Measurements from ENCODE around the gene PPP4C.
A peak's percentile ranks its signal among the peaks of the same experiment; 100 is the strongest.

PPP4C gene

GRCh38 chr16:30060346-30060745 lies 15.4 kb upstream of the PPP4C start:
- DNase-seq, result no peak

- no peak for DNase-seq
These were observed 14.8 kb upstream of the PPP4C start for GRCh38 chr16:30060836-30061554.

- no peak for DNase-seq
These were observed 12.4 kb upstream of the PPP4C start for GRCh38 chr16:30063278-30063892.

GRCh38 chr16:30063893-30064728 lies 11.7 kb upstream of the PPP4C start:
- peak; percentile 74 for DNase-seq

GRCh38 chr16:30064729-30065101 lies 11.1 kb upstream of the PPP4C start:
- DNase-seq, result no peak

- peak; percentile 96 for DNase-seq
These were observed 10.5 kb upstream of the PPP4C start, which contains the start of gene ALDOA for GRCh38 chr16:30065102-30065942. ALDOA (plus strand) TSS chr16:30065760; CDS start chr16:30066898, 1,138 bp downstream.

- peak; percentile 51 for DNase-seq
These were observed 9.6 kb upstream of the PPP4C start for GRCh38 chr16:30065943-30066760.

- no peak for DNase-seq
These were observed 8.8 kb upstream of the PPP4C start for GRCh38 chr16:30066761-30067583.

GRCh38 chr16:30067584-30067916 lies 8.2 kb upstream of the PPP4C start:
- no peak for DNase-seq

- DNase-seq, result no peak
These were observed 7.5 kb upstream of the PPP4C start for GRCh38 chr16:30068333-30068732.

- peak; percentile 67 for DNase-seq
These were observed 6.8 kb upstream of the PPP4C start for GRCh38 chr16:30068750-30069610.

GRCh38 chr16:30069611-30070462 lies 6.0 kb upstream of the PPP4C start:
- no peak for DNase-seq

GRCh38 chr16:30070490-30070889 lies 5.3 kb upstream of the PPP4C start:
- DNase-seq, result no peak

GRCh38 chr16:30076276-30076791 lies 540 bp downstream of the PPP4C start:
- no peak for DNase-seq

GRCh38 chr16:30077656-30078055 lies 1.9 kb downstream of the PPP4C start:
- DNase-seq, result no peak

GRCh38 chr16:30078744-30079143 lies 3.0 kb downstream of the PPP4C start:
- DNase-seq, result no peak

- DNase-seq, result no peak
These were observed 3.7 kb downstream of the PPP4C start for GRCh38 chr16:30079480-30079879.

- no peak for DNase-seq
These were observed 6.8 kb downstream of the PPP4C start for GRCh38 chr16:30082545-30083090.
